Measurements from ENCODE around the gene NLRP14. TPM values are rescaled to one million over a fixed set of nuclear protein-coding genes. Genes with fewer than 3 reads are reported as not detected.

NLRP14 gene
- total and polyA plus RNA-seq, 9 of the 15 experiments (the other 6 are each of a cell fraction or from before 2014, with no cell fraction given) = 0.27 to 1.2 (median 0.54) TPM

- TF ChIP-seq, protein P1, sequence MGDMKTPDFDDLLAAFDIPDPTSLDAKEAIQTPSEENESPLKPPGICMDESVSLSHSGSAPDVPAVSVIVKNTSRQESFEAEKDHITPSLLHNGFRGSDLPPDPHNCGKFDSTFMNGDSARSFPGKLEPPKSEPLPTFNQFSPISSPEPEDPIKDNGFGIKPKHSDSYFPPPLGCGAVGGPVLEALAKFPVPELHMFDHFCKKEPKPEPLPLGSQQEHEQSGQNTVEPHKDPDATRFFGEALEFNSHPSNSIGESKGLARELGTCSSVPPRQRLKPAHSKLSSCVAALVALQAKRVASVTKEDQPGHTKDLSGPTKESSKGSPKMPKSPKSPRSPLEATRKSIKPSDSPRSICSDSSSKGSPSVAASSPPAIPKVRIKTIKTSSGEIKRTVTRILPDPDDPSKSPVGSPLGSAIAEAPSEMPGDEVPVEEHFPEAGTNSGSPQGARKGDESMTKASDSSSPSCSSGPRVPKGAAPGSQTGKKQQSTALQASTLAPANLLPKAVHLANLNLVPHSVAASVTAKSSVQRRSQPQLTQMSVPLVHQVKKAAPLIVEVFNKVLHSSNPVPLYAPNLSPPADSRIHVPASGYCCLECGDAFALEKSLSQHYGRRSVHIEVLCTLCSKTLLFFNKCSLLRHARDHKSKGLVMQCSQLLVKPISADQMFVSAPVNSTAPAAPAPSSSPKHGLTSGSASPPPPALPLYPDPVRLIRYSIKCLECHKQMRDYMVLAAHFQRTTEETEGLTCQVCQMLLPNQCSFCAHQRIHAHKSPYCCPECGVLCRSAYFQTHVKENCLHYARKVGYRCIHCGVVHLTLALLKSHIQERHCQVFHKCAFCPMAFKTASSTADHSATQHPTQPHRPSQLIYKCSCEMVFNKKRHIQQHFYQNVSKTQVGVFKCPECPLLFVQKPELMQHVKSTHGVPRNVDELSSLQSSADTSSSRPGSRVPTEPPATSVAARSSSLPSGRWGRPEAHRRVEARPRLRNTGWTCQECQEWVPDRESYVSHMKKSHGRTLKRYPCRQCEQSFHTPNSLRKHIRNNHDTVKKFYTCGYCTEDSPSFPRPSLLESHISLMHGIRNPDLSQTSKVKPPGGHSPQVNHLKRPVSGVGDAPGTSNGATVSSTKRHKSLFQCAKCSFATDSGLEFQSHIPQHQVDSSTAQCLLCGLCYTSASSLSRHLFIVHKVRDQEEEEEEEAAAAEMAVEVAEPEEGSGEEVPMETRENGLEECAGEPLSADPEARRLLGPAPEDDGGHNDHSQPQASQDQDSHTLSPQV (IDR thresholded peaks at IDR 0.05) = no peak
- no peak for TF ChIP-seq ZNF395 (CRISPR knock-in tag; IDR thresholded peaks at IDR 0.05)
Observed at GRCh38 chr11:7031471-7031871, 11.2 kb downstream of the NLRP14 start (continued).

DNA sequence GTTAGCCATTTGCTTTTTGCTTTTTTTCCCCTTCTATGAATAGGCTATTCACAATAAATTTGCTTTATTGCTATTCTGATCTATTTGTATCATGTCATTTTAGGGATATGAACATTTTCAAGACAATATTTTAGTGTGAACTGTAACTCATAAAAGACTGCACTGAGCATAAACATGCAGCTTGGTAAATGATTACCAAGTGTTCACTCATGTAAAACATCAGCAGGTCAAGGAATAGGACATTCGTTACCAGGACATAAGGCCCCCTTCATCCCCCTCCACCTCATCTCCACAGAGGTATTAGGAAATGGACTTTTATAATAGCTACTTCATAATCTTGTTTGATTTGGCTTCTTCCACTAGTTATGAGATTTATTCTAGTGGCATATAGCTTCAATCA is 12.4 kb downstream of the NLRP14 start:
- in situ Hi-C loops (cut with MboI) = no loop called here
- intact Hi-C loops (cut with micrococcal nuclease) = no loop called here
- ChIA-PET POLR2A (no interaction called here), CTCF (ENCODE audit: low intra/inter-chr PET ratio) (no interaction called here)
- H3K4me3 ChIP-seq = no peak overlapping the region
- H3K4me2 ChIP-seq (ENCODE audit: insufficient read depth, low read length) = no peak overlapping the region
- no peak overlapping the region for H3K9ac ChIP-seq (ENCODE audit: insufficient read depth in 1 of 2, low read depth in 2 of 2, low read length in 2 of 2)
- WGBS (ENCODE audit: insufficient coverage, low coverage, missing lambda C conversion rate) = 14% methylated on average over 1 of the region's 1 CpG
- no peak overlapping the region for H3K27ac ChIP-seq (ENCODE audit: extremely low read depth, low read depth, low read length)
- no peaks in the 10 kb centered on the region for H3K9me1 ChIP-seq (ENCODE audit: control insufficient read depth, insufficient read depth, low read length)
- DNase-seq (ENCODE audit: extremely low read depth in 1 of 4, low spot score in 3 of 4) (no peak), ATAC-seq (no peak), FAIRE-seq (no peak)
- no peaks in the 10 kb centered on the region for H3K79me2 ChIP-seq (ENCODE audit: control insufficient read depth, insufficient read depth, low read length)
- H3K36me3 ChIP-seq (ENCODE audit: control insufficient read depth, insufficient read depth, low read length) = no peaks in the 10 kb centered on the region
- H3K9me3 ChIP-seq (replicated peaks; ENCODE audit: control insufficient read depth, insufficient read depth, low read depth, low read length) = no peaks in the 10 kb centered on the region
- no peak overlapping the region for H2AFZ ChIP-seq (ENCODE audit: low read depth, low read length)
- no TSS peak for BruUV-seq (replicated peaks)
- no peaks in the 10 kb centered on the region for H4K20me1 ChIP-seq (replicated peaks; ENCODE audit: control insufficient read depth, insufficient read depth, low read length)
- H3K4me1 ChIP-seq (replicated peaks in 1 of 2; ENCODE audit: control insufficient read depth in 2 of 2, insufficient read depth in 2 of 2, low read length in 2 of 2) = no peaks in the 10 kb centered on the region
- H3K27me3 ChIP-seq (ENCODE audit: control insufficient read depth in 2 of 2, insufficient read depth in 2 of 2, low read length in 2 of 2) = peaks cover 6 to 12% of the 10 kb centered on the region in 2 experiments; a peak in 4 of 5 replicates
- TF ChIP-seq, protein P2, sequence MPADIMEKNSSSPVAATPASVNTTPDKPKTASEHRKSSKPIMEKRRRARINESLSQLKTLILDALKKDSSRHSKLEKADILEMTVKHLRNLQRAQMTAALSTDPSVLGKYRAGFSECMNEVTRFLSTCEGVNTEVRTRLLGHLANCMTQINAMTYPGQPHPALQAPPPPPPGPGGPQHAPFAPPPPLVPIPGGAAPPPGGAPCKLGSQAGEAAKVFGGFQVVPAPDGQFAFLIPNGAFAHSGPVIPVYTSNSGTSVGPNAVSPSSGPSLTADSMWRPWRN (IDR thresholded peaks at IDR 0.05; ENCODE audit: low read depth) = no peak
- TF ChIP-seq SREBF2 (CRISPR knock-in tag; IDR thresholded peaks at IDR 0.05) = no peak
- no peak for TF ChIP-seq YY1 (IDR thresholded peaks at IDR 0.05; ENCODE audit: borderline replicate concordance in 1 of 3, control insufficient read depth in 1 of 3, extremely low read depth in 1 of 3, insufficient read depth in 3 of 3, insufficient read length in 1 of 3, insufficient replicate concordance in 2 of 3, low read depth in 1 of 3, low read length in 2 of 3)
- no peak for TF ChIP-seq DDX20 (tag; IDR thresholded peaks at IDR 0.05; ENCODE audit: low read depth)
- TF ChIP-seq, protein P3, sequence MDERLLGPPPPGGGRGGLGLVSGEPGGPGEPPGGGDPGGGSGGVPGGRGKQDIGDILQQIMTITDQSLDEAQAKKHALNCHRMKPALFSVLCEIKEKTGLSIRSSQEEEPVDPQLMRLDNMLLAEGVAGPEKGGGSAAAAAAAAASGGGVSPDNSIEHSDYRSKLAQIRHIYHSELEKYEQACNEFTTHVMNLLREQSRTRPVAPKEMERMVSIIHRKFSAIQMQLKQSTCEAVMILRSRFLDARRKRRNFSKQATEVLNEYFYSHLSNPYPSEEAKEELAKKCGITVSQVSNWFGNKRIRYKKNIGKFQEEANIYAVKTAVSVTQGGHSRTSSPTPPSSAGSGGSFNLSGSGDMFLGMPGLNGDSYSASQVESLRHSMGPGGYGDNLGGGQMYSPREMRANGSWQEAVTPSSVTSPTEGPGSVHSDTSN (CRISPR knock-in tag; IDR thresholded peaks at IDR 0.05; ENCODE audit: low read depth) = no peak
- TF ChIP-seq, protein P3 (tag; conservative IDR thresholded peaks at IDR 0.05; ENCODE audit: low read depth) = no peak
- no peak for TF ChIP-seq MECOM (CRISPR knock-in tag; IDR thresholded peaks at IDR 0.05)
- TF ChIP-seq TCFL5 (CRISPR knock-in tag; conservative IDR thresholded peaks at IDR 0.05) = no peak
- no peak for TF ChIP-seq MTA3 (IDR thresholded peaks at IDR 0.05; ENCODE audit: borderline replicate concordance)

Data from K562 (cell line).